Endothelial cell of umbilical vein (primary cell): ENCODE data around the gene OGDH. TPM values are rescaled to one million over a fixed set of nuclear protein-coding genes. Genes with fewer than 3 reads are reported as not detected.

Experiments used
- BruUV-seq: library from RNA; stranded (reverse); fragments of 400-500 nt; replicated peaks from 2 replicates; lab custom pipeline; 2021; lab: Mats Ljungman, UMichigan
- CTCF ChIA-PET: fragments of 300-600, 350-600 bp; sonication (Branson Sonifier 250); formaldehyde crosslinking; loops from one replicate; lab custom pipeline; 2021; ENCODE audit warnings: antibody characterized with exemption, inconsistent platforms; lab: Charles Lee
- POLR2A ChIA-PET: fragments of 300-600, 350-600 bp; sonication (Branson Sonifier 250); formaldehyde crosslinking; loops from one replicate; lab custom pipeline; 2021; ENCODE audit warnings: antibody characterized with exemption, inconsistent platforms; lab: Charles Lee
- DNase-seq: peaks from one replicate; pipeline ENCODE4 v3.0.0-alpha.2; 2011; ENCODE audit warnings: low read depth, low spot score
- FAIRE-seq: peaks from 2 replicates; lab custom pipeline; 2011; peaks lifted over from hg19 to GRCh38; lab: Jason Lieb, UNC
- H2AFZ ChIP-seq: 2 replicates; pipeline ENCODE4 v1.6.0; 2012; ENCODE audit warnings: low read depth, low read length, control low read depth, inconsistent platforms
- H3K27ac ChIP-seq: 2 replicates; pipeline ENCODE4 v1.5.1; 2011; ENCODE audit warnings: low read depth, mild to moderate bottlenecking, control low read depth, low read length, moderate library complexity; ENCODE audit not compliant: insufficient read depth
- H3K27me3 ChIP-seq, 2 experiments: 2 replicates each; pipeline versions ENCODE4 v1.6.0 to v1.6.1; 2011; ENCODE audit warnings: low read length in 2 of 2, mixed read lengths in 1 of 2; ENCODE audit not compliant: control insufficient read depth in 2 of 2, insufficient read depth in 2 of 2
- H3K36me3 ChIP-seq, 2 experiments: 2 replicates in 1 of 2; 3 replicates in 1 of 2; pipeline ENCODE4 v1.5.1; 2011; ENCODE audit warnings: low read length in 2 of 2, mild to moderate bottlenecking in 1 of 2, moderate library complexity in 1 of 2; ENCODE audit not compliant: control insufficient read depth in 2 of 2, insufficient read depth in 2 of 2; ENCODE audit errors: extremely low read depth in 1 of 2
- H3K4me1 ChIP-seq: 3 replicates; pipeline ENCODE4 v1.5.1; 2011; ENCODE audit warnings: mild to moderate bottlenecking, low read length; ENCODE audit not compliant: control insufficient read depth, insufficient read depth; ENCODE audit errors: extremely low read depth
- H3K4me2 ChIP-seq: 2 replicates; pipeline ENCODE4 v1.6.1; 2011; ENCODE audit warnings: low read length, control low read depth, mixed read lengths; ENCODE audit not compliant: insufficient read depth
- H3K4me3 ChIP-seq, 3 experiments: fragments of 200-600 bp in 1 of 3; sonication (generic), shearing (Covaris generic) in 1 of 3; replicated peaks in 1 of 3; 2 replicates each; pipeline ENCODE4 v1.5.1; 2011 to 2016; ENCODE audit warnings: control low read depth in 3 of 3, low read length in 3 of 3, mild to moderate bottlenecking in 2 of 3, inconsistent platforms in 1 of 3, low read depth in 1 of 3, moderate library complexity in 1 of 3; ENCODE audit not compliant: insufficient read depth in 1 of 3
- H3K79me2 ChIP-seq: 2 replicates; pipeline ENCODE4 v1.6.0; 2012; ENCODE audit warnings: low read length, inconsistent platforms; ENCODE audit not compliant: control insufficient read depth, insufficient read depth
- H3K9ac ChIP-seq: replicated peaks from 2 replicates; pipeline ENCODE3; 2011; ENCODE audit warnings: low read length, control low read depth; ENCODE audit not compliant: insufficient read depth; ENCODE audit errors: extremely low read depth
- H3K9me1 ChIP-seq: replicated peaks from 3 replicates; pipeline ENCODE4 v1.6.0; 2011; ENCODE audit warnings: mild to moderate bottlenecking, low read length; ENCODE audit not compliant: control insufficient read depth, insufficient read depth; ENCODE audit errors: extremely low read depth
- H3K9me3 ChIP-seq: replicated peaks from 2 replicates; pipeline ENCODE4 v1.5.1; 2012; ENCODE audit warnings: low read length, inconsistent platforms; ENCODE audit not compliant: control insufficient read depth, insufficient read depth
- H4K20me1 ChIP-seq: replicated peaks from 2 replicates; pipeline ENCODE3; 2011; ENCODE audit warnings: mild to moderate bottlenecking, low read length; ENCODE audit not compliant: control insufficient read depth, insufficient read depth; ENCODE audit errors: extremely low read depth
- EZH2 ChIP-seq: IDR thresholded peaks from 2 replicates; pipeline ENCODE4 v1.6.1; 2012; ENCODE audit warnings: borderline replicate concordance, low read depth, mild to moderate bottlenecking, moderate library complexity, low read length, inconsistent platforms; ENCODE audit not compliant: severe bottlenecking
- FOS ChIP-seq: IDR thresholded peaks from 2 replicates; pipeline ENCODE4 v1.6.1; 2011; ENCODE audit warnings: mild to moderate bottlenecking, low read length, moderate library complexity, borderline replicate concordance; ENCODE audit not compliant: insufficient read depth
- GATA2 ChIP-seq: IDR thresholded peaks from 2 replicates; pipeline ENCODE4 v1.7.0; 2011; ENCODE audit warnings: low read depth, mild to moderate bottlenecking, moderate library complexity, mixed read lengths, low read length; ENCODE audit not compliant: insufficient read length, insufficient read depth
- JUN ChIP-seq: IDR thresholded peaks from 2 replicates; pipeline ENCODE4 v1.6.1; 2011; ENCODE audit warnings: borderline replicate concordance, low read depth; ENCODE audit not compliant: insufficient read length, insufficient read depth
- MYC ChIP-seq: IDR thresholded peaks from one replicate; pipeline ENCODE4 v1.6.1; 2011; ENCODE audit warnings: mild to moderate bottlenecking, low read depth, low read length
- POLR2A ChIP-seq: IDR thresholded peaks from 2 replicates; pipeline ENCODE4 v1.6.1; 2012; ENCODE audit warnings: low read depth, mild to moderate bottlenecking, control low read depth, low read length
- POLR2AphosphoS5 ChIP-seq: IDR thresholded peaks from 2 replicates; pipeline ENCODE4 v1.6.1; 2012; ENCODE audit warnings: low read depth, mild to moderate bottlenecking, control low read depth, low read length, moderate library complexity; ENCODE audit not compliant: insufficient read depth
- dilution Hi-C: fragments of 300-500 bp; cut with MboI; formaldehyde crosslinking; loops from one replicate; pipeline ENCODE4 v1.15.0; 2019; ENCODE audit warnings: low sequenced_read_pairs; ENCODE audit not compliant: extremely low pct_ligation_motif_present
- intact Hi-C: fragments of 100-400 bp; cut with micrococcal nuclease; formaldehyde crosslinking; loops from one replicate; pipeline ENCODE4 v1.10.0; 2022
- polyA plus RNA-seq, 4 experiments: library from polyadenylated mRNA; depleted of rRNA in 3 of 4; stranded (reverse) in 3 of 4; unstranded in 1 of 4; fragments of >200 nt; gene quantifications; 2 replicates each; pipeline versions ENCODE4 v1.2.1 to v1.2.3, GENCODE V29; 2011 to 2012; ENCODE audit warnings: missing spikeins in 1 of 4
- total RNA-seq: library from RNA; stranded (reverse); gene quantifications from 2 replicates; pipeline ENCODE4 v1.2.3, GENCODE V29; 2021
- TF ChIP-seq, protein P1 (sequence below), 2 donors: IDR thresholded peaks; 1 replicate in 1 of 2; 2 replicates in 1 of 2; pipeline ENCODE4 v1.5.1; 2011; ENCODE audit warnings: low read length in 2 of 2, mild to moderate bottlenecking in 2 of 2, moderate library complexity in 2 of 2, control low read depth in 1 of 2, inconsistent platforms in 1 of 2, low read depth in 1 of 2; ENCODE audit not compliant: insufficient read depth in 1 of 2; ENCODE audit errors: extremely low read depth in 1 of 2
- TF ChIP-seq, protein P2 (sequence below): IDR thresholded peaks from 2 replicates; pipeline ENCODE4 v1.6.1; 2011; ENCODE audit not compliant: insufficient read depth, insufficient read length

Gene OGDH
- total and polyA plus RNA-seq, 2 donors (not counting 3 experiments of a cell fraction or from before 2014, with no cell fraction given): 88.9 to 92.9 TPM

- Histone ChIP-seq H3K9me3 (no peaks in the 10 kb centered on the region), H3K4me2 (peak overlapping the region; percentile 16), H3K79me2 (peaks cover 11% of the 10 kb centered on the region), H3K27ac (peak overlapping the region; percentile 88), H4K20me1 (no peaks in the 10 kb centered on the region), H3K9me1 (no peaks in the 10 kb centered on the region), H3K4me1 (peaks cover 38% of the 10 kb centered on the region), H2AFZ (no peak overlapping the region), H3K9ac (peak overlapping the region; percentile 55), H3K36me3 (no peaks in the 10 kb centered on the region), H3K4me3 (no peak overlapping the region), H3K27me3 (no peaks in the 10 kb centered on the region)
- intact Hi-C loops (loop anchor here (1.0 kb wide), 4 partner anchors 33 to 157 kb away; partner anchors contain the start of genes OGDH, PPIA and ZMIZ2), dilution Hi-C loops (no loop called here)
- ChIA-PET CTCF (interaction anchor here (0.8 to 2.4 kb wide), 8 partner anchors 8 to 208 kb away, joined by 3 to 11 read pairs (median 4); partner anchors contain the start of genes H2AZ2 and OGDH), POLR2A (interaction anchor here (0.7 to 1.0 kb wide), 2 partner anchors 111 to 128 kb away, joined by 3 read pairs; no protein-coding TSS in a partner anchor)
- peak; percentile 86 for FAIRE-seq
- BruUV-seq: no TSS peak
- TF ChIP-seq EZH2 (no peak), GATA2 (no peak)
- TF ChIP-seq, protein P1, sequence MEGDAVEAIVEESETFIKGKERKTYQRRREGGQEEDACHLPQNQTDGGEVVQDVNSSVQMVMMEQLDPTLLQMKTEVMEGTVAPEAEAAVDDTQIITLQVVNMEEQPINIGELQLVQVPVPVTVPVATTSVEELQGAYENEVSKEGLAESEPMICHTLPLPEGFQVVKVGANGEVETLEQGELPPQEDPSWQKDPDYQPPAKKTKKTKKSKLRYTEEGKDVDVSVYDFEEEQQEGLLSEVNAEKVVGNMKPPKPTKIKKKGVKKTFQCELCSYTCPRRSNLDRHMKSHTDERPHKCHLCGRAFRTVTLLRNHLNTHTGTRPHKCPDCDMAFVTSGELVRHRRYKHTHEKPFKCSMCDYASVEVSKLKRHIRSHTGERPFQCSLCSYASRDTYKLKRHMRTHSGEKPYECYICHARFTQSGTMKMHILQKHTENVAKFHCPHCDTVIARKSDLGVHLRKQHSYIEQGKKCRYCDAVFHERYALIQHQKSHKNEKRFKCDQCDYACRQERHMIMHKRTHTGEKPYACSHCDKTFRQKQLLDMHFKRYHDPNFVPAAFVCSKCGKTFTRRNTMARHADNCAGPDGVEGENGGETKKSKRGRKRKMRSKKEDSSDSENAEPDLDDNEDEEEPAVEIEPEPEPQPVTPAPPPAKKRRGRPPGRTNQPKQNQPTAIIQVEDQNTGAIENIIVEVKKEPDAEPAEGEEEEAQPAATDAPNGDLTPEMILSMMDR (IDR thresholded peaks at IDR 0.05; ENCODE audit: extremely low read depth in 1 of 2, insufficient read depth in 1 of 2, low read depth in 1 of 2, low read length in 2 of 2): no peak
- peak; percentile 85 for DNase-seq
Measured at GRCh38 chr7:44639671-44640321, 33.4 kb downstream of the OGDH start.

DNA sequence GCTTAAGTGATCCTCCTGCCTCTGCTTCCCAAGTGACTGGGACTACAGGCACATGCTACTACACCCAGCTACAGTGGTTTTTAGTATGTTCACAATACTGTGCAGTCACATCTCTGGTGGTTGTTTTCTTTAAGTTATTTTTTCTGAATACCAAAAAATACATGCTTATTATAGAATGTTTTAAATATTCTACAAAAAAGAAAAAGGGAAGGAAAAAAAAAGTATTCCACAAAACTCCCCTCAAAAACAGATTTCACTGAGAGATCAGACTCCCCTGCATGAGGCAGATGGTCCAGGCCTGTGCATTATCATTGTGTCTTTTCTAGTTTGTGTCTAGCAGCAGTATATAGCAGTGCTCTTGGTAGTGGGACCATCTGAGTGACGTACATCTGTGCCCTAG lies 36.8 kb downstream of the OGDH start:
- H3K4me3 ChIP-seq: no peak overlapping the region
- H2AFZ ChIP-seq: no peak overlapping the region
- BruUV-seq: no TSS peak
- ChIA-PET CTCF (no interaction called here), POLR2A (no interaction called here)
- intact Hi-C loops: no loop called here
- dilution Hi-C loops: no loop called here
- H3K9ac ChIP-seq: no peak overlapping the region
- TF ChIP-seq, protein P2, sequence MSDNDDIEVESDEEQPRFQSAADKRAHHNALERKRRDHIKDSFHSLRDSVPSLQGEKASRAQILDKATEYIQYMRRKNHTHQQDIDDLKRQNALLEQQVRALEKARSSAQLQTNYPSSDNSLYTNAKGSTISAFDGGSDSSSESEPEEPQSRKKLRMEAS: no peak
- TF ChIP-seq, protein P1 (IDR thresholded peaks at IDR 0.05; ENCODE audit: extremely low read depth in 1 of 2, insufficient read depth in 1 of 2, low read depth in 1 of 2, low read length in 2 of 2): no peak
- no peak for TF ChIP-seq MYC
- no peak for TF ChIP-seq POLR2AphosphoS5
- TF ChIP-seq JUN: no peak
- no peak for TF ChIP-seq EZH2
- no peak for TF ChIP-seq POLR2A
- TF ChIP-seq GATA2: no peak
- no peak for TF ChIP-seq FOS
- no peaks in the 10 kb centered on the region for H3K27me3 ChIP-seq
- H3K79me2 ChIP-seq: peaks cover 8% of the 10 kb centered on the region
- H3K9me3 ChIP-seq: no peaks in the 10 kb centered on the region
- FAIRE-seq (no peak), DNase-seq (no peak)
- H3K4me1 ChIP-seq: peaks cover 25% of the 10 kb centered on the region
- no peaks in the 10 kb centered on the region for H3K9me1 ChIP-seq
- H3K4me2 ChIP-seq: no peak overlapping the region
- no peak overlapping the region for H3K27ac ChIP-seq
- H3K36me3 ChIP-seq: peaks cover 0 to 6% of the 10 kb centered on the region in 2 experiments
- no peaks in the 10 kb centered on the region for H4K20me1 ChIP-seq
